ENCODE measurements around the gene OTULIN.

DNA sequence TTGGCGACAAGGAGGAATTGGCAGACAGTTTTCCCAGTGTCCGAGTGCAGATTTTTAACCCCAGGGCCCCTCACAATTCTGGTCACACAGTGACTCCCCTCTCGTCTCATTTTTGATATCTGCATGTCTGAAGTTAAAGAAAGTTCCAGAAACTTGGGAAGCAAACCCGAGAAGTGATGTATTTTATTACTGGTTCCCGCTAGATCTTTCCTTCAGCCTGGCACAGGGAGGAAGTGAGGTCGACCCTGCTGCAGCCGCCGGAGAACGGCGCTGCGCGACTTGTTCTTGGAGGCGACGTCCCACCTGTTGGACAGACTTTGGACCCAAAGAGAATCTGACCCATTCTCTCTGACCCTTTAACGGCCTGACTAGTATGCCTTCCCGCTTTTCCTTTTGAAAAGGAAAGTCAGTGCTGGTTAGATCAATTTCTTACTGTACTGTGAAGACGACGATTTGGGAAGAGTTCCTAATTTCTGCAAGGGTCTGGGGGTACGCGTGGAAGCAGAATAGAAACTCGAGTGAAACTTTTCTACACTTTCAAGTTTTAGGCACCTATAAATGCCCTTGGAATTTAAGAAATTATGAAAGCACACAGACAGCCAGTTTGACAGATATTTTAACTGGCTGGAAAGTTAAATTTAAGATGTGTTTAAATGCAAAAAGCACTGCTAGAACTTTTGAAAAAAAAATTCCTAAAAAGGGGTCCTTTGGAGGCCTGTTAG lies 744 bp downstream of the OTULIN start:
- TF ChIP-seq SMC3 (IDR thresholded peaks at IDR 0.05; ENCODE audit: low read depth, low read length) = no peak
- TF ChIP-seq, protein P1, sequence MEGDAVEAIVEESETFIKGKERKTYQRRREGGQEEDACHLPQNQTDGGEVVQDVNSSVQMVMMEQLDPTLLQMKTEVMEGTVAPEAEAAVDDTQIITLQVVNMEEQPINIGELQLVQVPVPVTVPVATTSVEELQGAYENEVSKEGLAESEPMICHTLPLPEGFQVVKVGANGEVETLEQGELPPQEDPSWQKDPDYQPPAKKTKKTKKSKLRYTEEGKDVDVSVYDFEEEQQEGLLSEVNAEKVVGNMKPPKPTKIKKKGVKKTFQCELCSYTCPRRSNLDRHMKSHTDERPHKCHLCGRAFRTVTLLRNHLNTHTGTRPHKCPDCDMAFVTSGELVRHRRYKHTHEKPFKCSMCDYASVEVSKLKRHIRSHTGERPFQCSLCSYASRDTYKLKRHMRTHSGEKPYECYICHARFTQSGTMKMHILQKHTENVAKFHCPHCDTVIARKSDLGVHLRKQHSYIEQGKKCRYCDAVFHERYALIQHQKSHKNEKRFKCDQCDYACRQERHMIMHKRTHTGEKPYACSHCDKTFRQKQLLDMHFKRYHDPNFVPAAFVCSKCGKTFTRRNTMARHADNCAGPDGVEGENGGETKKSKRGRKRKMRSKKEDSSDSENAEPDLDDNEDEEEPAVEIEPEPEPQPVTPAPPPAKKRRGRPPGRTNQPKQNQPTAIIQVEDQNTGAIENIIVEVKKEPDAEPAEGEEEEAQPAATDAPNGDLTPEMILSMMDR (conservative IDR thresholded peaks at IDR 0.05; ENCODE audit: low read depth, low read length) = no peak
- TF ChIP-seq RCOR1 (IDR thresholded peaks at IDR 0.05; ENCODE audit: insufficient replicate concordance, low read length) = no peak
- no peak for TF ChIP-seq POLR2A (IDR thresholded peaks at IDR 0.05; ENCODE audit: low read depth, low read length)
- no peak for TF ChIP-seq MAFK (IDR thresholded peaks at IDR 0.05; ENCODE audit: low read depth, low read length)

Data from IMR-90 (cell line).